ENCODE data around the gene NSUN4. TPM values are rescaled to one million over a fixed set of nuclear protein-coding genes. Genes with fewer than 3 reads are reported as not detected.

The NSUN4 gene
- total and polyA plus RNA-seq, 9 of the 15 experiments (the other 6 are each of a cell fraction or from before 2014, with no cell fraction given) = 33.4 to 60.2 (median 46.3) TPM

DNA sequence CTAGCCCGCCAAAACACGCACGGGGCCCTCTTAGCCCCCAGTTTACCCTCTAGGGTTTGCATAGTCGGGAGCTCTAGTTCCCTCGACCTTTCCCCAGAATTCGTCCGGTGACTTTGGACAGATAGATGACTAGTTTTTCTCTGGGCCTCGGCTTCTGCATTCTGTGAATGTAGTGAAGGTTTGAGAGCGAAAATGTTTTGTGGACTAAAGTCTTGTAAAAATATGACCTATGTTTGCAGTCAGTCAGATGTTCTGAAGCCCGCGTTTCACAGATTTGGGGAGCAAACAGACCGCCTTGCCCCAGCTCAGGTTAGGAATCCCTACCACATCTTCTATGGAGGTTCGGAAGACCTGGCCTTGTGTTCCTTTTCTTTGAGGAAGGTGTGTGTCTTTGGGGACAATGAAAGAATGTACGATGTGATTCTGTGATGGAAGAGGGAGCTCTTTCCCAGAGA, 36.7 kb upstream of the NSUN4 start (continued):
- TF ChIP-seq MTA1 (IDR thresholded peaks at IDR 0.05; ENCODE audit: borderline replicate concordance) = no peak
- no peak for TF ChIP-seq MYBL2 (IDR thresholded peaks at IDR 0.05; ENCODE audit: low read depth)
- no peak for TF ChIP-seq MYBL2 (CRISPR knock-in tag; IDR thresholded peaks at IDR 0.05; ENCODE audit: borderline replicate concordance)
- TF ChIP-seq, protein P1, sequence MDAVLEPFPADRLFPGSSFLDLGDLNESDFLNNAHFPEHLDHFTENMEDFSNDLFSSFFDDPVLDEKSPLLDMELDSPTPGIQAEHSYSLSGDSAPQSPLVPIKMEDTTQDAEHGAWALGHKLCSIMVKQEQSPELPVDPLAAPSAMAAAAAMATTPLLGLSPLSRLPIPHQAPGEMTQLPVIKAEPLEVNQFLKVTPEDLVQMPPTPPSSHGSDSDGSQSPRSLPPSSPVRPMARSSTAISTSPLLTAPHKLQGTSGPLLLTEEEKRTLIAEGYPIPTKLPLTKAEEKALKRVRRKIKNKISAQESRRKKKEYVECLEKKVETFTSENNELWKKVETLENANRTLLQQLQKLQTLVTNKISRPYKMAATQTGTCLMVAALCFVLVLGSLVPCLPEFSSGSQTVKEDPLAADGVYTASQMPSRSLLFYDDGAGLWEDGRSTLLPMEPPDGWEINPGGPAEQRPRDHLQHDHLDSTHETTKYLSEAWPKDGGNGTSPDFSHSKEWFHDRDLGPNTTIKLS (IDR thresholded peaks at IDR 0.05; ENCODE audit: borderline replicate concordance, low read depth) = peak; percentile 78; the same call in 1 of the 2 replicates
- no peak for TF ChIP-seq ZBTB40 (IDR thresholded peaks at IDR 0.05)
- TF ChIP-seq ZBTB40 (CRISPR knock-in tag; IDR thresholded peaks at IDR 0.05) = no peak
- TF ChIP-seq TRIM24 (IDR thresholded peaks at IDR 0.05) = no peak
- TF ChIP-seq BACH1 (tag; IDR thresholded peaks at IDR 0.05) = no peak
- no peak for TF ChIP-seq CBX1 (IDR thresholded peaks at IDR 0.05; ENCODE audit: low read depth)
- TF ChIP-seq HNRNPLL (IDR thresholded peaks at IDR 0.05; ENCODE audit: low read depth, low read length, poor library complexity, severe bottlenecking) = peak; percentile 0
- TF ChIP-seq ZFPM2 (CRISPR knock-in tag; IDR thresholded peaks at IDR 0.05) = no peak
